Eye (tissue), 1 donor: Measurements from ENCODE around the gene NT5C2.
"Not testable (repeated sequence)": the region's sequence is repeated elsewhere in the genome, so short reads cannot be mapped to it uniquely, and the experiment has no call there.

Source experiments
- DNase-seq: peaks from one replicate; pipeline ENCODE4 v3.0.0-alpha.2; 2015

The NT5C2 gene

GRCh38 chr10:103199488-103199887 lies 6.4 kb upstream of the NT5C2 start:
- no peak for DNase-seq

GRCh38 chr10:103198648-103199047 lies 5.6 kb upstream of the NT5C2 start:
- DNase-seq = no peak

GRCh38 chr10:103197903-103198302 lies 4.8 kb upstream of the NT5C2 start:
- DNase-seq = no peak

DNA sequence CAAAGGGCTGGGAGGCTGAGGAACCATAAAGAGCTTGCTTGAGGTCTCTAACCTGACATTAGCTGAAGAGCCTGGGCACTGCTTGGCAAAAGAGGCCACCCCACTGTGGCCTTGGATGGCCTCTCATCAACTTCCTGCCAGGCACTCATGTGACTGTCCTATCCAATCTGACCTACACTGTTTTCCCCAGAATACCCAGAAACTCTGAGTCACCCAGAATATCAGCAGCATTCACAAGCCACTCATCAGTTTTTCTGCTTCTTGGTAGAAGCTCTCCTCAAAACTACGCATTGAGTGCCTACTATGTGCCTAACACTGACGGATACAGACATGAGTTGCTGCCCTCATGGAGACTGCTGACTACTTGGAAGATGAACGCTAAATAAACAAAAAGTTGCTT lies 4.1 kb upstream of the NT5C2 start:
- no peak for DNase-seq

DNA sequence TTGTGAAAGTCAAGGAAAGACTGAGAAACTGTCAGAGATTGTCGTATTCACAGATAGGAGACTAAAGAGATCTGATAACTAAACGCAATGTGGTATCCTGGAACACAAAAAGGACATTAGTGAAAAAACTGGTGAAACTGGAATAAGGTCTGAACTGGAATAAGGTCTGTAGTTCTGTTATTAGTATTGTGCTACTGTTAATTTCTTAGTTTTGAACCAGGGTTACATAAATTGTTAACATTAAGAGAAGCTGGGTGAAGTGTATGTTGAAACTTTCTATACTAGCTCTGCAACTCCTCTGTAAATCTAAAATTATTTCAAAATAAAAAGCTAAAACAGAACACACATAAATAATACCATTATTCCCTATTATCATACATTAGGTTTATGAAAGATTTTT lies 3.4 kb upstream of the NT5C2 start:
- DNase-seq = no peak

DNA sequence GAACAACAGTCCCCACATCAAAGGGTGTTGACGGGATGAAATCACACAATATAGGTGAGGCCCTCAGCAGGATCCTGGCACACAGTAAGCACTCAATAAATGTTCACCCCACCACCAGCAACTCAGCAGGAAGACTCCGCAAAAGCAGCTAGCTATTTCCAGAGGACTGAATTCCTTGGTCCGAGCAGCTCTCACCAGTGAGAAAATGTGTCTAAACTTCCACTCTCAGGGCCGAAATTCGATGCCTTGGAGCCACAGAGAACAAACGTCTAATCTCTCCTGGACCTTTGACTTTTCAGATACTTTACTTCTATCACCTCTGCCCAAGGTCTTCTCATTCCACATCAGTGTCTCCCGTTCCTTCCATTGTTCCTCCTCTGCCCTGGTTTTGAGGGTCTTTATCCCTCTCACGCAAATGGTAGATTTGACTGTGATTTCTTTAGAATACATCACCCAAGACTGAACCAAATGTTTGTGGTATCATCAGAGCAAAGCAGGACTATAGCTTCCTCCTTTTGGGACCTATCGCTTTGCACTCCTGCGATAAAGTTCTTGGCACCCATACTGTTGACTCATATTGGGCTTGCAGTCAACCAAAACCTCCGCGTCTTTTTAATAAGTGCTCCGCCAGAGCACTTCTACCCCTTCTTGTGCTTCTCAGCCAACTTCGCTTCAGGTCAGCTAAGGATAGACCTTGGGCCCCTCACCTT lies 903 bp upstream of the NT5C2 start:
- DNase-seq = peak; percentile 14

- peak; percentile 93 for DNase-seq
Measured at GRCh38 chr10:103192451-103193106, 493 bp downstream of the NT5C2 start.

GRCh38 chr10:103192089-103192450 lies 1.0 kb downstream of the NT5C2 start:
- no peak for DNase-seq

DNA sequence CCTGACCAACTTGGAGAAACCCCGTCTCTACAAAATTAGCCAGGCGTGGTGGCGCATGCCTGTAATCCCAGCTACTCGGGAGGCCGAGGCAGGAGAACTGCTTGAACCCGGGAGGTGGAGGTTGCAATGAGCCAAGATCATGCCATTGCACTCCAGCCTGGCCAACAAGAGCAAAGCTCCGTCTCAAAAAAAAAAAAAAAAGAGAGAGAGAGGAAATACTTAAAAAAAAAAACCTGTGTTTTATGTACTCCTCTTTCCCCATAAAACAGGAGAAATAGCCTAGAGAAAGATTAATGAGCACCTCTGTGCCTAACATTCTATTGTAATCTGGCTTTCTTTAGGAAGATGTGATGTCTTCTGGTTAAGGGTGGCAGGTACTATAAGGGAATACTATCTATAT lies 1.9 kb downstream of the NT5C2 start:
- DNase-seq = not testable (repeated sequence)

GRCh38 chr10:103188853-103189252 lies 4.2 kb downstream of the NT5C2 start:
- DNase-seq = peak; percentile 9

DNA sequence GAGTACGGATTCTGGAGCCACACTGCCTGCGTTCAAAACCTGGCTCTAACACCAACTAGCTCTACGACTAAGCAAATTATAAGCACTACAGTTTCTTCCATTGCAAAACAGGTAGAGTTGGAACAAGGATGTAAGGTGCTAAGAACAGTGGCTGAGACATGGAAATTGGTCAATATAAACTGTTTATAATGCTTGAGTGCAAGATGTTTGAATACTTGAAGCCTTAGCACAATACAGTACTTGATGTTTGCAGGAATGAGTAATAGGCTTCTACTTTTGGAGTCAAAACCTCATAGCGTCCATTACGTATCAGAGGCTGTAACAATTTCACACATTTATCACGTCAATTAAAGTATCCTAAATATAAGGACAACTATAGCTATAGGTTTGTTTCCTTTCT lies 6.9 kb downstream of the NT5C2 start:
- DNase-seq = no peak

DNA sequence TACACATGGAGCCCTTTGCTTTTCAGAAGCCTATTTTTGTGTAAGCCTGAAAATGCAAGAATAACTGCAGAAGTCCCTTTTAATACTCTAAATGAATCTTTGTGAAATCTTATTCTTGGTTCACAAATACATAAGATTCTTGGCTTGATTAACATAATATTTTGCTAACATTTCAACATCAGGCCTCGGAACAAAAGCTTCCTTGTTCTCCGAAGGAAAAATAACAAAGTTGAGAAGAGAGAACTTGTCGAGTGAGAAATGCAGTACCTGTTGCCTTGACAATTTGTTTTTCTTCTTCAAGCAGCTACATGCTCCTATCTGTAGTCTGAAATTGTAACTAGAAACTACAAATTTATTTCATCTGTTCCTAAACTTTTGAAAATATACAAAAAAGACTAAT lies 8.5 kb downstream of the NT5C2 start:
- peak; percentile 38 for DNase-seq

DNA sequence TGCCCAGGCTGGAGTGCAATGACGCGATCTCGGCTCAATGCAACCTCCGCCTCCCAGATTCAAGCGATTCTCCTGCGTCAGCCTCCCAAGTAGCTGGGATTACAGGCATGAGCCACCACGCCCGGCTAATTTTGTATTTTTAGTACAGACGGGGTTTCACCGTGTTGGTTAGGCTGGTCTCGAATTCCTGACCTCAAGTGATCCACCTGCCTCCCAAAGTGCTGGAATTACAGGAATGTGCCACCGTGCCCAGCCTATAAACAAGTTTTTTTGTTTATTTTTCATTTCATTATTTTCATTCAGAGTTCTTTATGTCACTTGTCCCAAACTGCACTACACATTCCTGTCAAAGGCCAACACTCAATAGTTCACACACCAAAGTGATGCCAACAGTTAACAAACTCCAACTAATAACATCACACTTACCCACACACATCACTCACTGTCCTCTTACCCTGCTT lies 9.1 kb downstream of the NT5C2 start:
- not testable (repeated sequence) for DNase-seq

DNA sequence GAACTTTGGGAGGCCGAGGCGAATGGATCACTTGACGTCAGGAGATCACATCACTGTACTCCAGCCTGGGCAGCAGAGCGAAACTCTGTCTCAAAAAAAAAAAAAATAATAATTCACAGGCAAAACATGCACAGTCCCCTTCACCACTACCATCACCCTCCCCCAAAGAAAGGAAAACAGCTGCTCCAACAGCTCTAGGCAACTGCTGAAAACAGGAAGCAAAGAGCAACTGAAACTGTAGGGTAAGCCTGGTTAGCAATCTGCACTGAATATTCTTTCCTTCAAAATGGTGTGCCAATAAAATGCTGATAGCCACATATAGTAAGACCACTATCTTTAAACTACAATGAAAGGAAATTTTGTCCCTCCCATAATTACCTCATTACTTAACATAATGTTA lies 11.8 kb downstream of the NT5C2 start:
- peak; percentile 23 for DNase-seq

- DNase-seq = no peak
Measured at GRCh38 chr10:103180491-103180890, 12.6 kb downstream of the NT5C2 start.

DNA sequence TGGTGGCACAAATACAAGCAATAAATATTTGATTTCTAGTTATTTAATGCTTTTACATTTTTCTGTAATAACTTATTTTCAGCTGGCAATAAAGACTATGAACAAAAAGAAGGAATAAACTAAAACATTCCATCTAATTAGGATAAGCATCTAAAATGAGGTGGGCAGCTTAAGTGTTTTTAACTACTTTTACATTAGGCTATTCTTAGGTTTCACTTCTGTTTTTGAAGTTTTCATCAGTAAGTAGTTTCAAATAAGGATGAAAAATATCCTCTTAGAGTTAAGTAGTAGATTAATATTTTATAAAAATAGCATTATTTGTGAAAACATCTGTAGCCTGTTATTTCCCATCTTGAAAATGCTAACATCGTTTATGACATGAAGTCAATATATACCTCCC lies 15.9 kb downstream of the NT5C2 start:
- no peak for DNase-seq

GRCh38 chr10:103175580-103176285 lies 17.3 kb downstream of the NT5C2 start:
- no peak for DNase-seq

GRCh38 chr10:103174324-103174723 lies 18.7 kb downstream of the NT5C2 start:
- not testable (repeated sequence) for DNase-seq

GRCh38 chr10:103171278-103171677 lies 21.8 kb downstream of the NT5C2 start:
- no peak for DNase-seq

GRCh38 chr10:103168438-103168837 lies 24.6 kb downstream of the NT5C2 start:
- no peak for DNase-seq

DNA sequence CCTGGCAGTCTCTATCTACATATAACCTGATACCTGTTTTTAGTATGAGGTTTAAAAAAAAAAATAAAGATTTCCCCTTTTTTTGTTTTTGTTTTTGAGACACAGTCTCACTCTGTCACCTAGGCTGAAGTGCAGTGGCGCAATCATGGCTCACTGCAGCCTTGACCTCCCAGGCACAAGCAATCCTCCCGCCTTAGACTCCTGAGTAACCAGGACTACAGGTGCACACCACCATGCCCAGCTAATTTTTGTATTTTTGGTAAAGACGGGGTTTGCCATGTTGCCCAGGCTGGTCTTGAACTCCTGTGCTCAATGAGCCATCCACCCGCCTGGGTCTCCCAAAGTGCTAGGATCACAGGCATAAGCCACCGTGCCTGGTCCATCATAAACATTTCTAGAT lies 25.5 kb downstream of the NT5C2 start:
- DNase-seq = not testable (repeated sequence)

DNA sequence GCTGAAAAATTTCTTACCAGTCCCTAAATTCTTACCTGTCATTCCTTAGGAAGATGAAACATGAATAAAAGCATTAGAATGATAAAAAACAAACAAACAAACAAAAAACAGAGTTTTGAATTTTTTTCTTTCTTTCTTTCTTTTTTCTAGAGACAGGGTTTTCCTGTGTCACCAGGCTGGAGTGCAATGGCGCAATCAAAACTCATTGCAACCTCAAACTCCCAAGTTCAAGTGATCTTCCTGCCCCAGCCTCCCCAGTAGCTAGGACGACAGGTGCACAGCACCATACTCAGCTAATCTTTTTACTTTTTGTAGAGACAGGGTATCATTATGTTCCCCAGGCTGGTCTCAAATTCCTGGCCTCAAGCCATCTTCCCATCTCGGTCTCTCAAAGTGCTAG lies 26.5 kb downstream of the NT5C2 start:
- DNase-seq = no peak

GRCh38 chr10:103163766-103164403 lies 29.2 kb downstream of the NT5C2 start:
- DNase-seq = not testable (repeated sequence)

GRCh38 chr10:103157246-103157645 lies 35.8 kb downstream of the NT5C2 start:
- no peak for DNase-seq
